Stimulated activated CD8-positive, alpha-beta memory T cell treated with anti-CD3 and anti-CD28 coated beads, Interleukin-7, amount 100 ng/mL, for 48 hours (primary cell): ENCODE measurements around the gene SOWAHB.

ENCODE experiments used
- DNase-seq, 2 donors: peaks; one replicate each; pipeline ENCODE4 v3.0.0-alpha.2; 2020; ENCODE audit warnings: low read depth in 1 of 2; ENCODE audit errors: extremely low read depth in 1 of 2

The SOWAHB gene

GRCh38 chr4:76897536-76898384 lies at the start of gene SOWAHB:
Gene SOWAHB, minus strand, starts transcription at chr4:76898144. Its CDS starts 295 bp downstream, at chr4:76897849.
- no peak for DNase-seq

GRCh38 chr4:76947369-76947768 lies 49.4 kb upstream of the SOWAHB start:
- no peak for DNase-seq

GRCh38 chr4:76943790-76944189 lies 45.8 kb upstream of the SOWAHB start:
- DNase-seq, result no peak

- DNase-seq, result no peak
Measured at GRCh38 chr4:76943129-76943620, 45.2 kb upstream of the SOWAHB start.

- DNase-seq, result no peak
Measured at GRCh38 chr4:76939184-76939583, 41.2 kb upstream of the SOWAHB start.

GRCh38 chr4:76931576-76932276 lies 33.8 kb upstream of the SOWAHB start:
- DNase-seq, result no peak

GRCh38 chr4:76931087-76931486 lies 33.1 kb upstream of the SOWAHB start:
- DNase-seq, result no peak

- DNase-seq, result no peak
Measured at GRCh38 chr4:76930685-76931084, 32.7 kb upstream of the SOWAHB start.

- DNase-seq, result no peak
Measured at GRCh38 chr4:76926841-76927240, 28.9 kb upstream of the SOWAHB start.

- no peak for DNase-seq
Measured at GRCh38 chr4:76923619-76924357, 25.8 kb upstream of the SOWAHB start.

- DNase-seq, result no peak
Measured at GRCh38 chr4:76920715-76921114, 22.8 kb upstream of the SOWAHB start.

GRCh38 chr4:76909711-76910110 lies 11.8 kb upstream of the SOWAHB start:
- DNase-seq, result no peak

GRCh38 chr4:76905521-76905920 lies 7.6 kb upstream of the SOWAHB start:
- DNase-seq, result no peak

- no peak for DNase-seq
Measured at GRCh38 chr4:76904646-76905190, 6.8 kb upstream of the SOWAHB start.

GRCh38 chr4:76902233-76902890 lies 4.4 kb upstream of the SOWAHB start:
- DNase-seq, result no peak

- DNase-seq, result no peak
Measured at GRCh38 chr4:76898949-76899645, 1.2 kb upstream of the SOWAHB start.

- DNase-seq, result no peak
Measured at GRCh38 chr4:76898385-76898692, 395 bp upstream of the SOWAHB start.

- no peak for DNase-seq
Measured at GRCh38 chr4:76896614-76897535, 1.1 kb downstream of the SOWAHB start.

- DNase-seq, result no peak
Measured at GRCh38 chr4:76896048-76896447, 1.9 kb downstream of the SOWAHB start.
